Measurements from ENCODE around the gene LAMC3.
"Not testable (repeated sequence)": the region's sequence is repeated elsewhere in the genome, so short reads cannot be mapped to it uniquely, and the experiment has no call there.

The LAMC3 gene

GRCh38 chr9:131082774-131083512, 74.0 kb downstream of the LAMC3 start:
- DNase-seq, result no peak

- no peak for DNase-seq
Observed at GRCh38 chr9:131084661-131085369, 75.8 kb downstream of the LAMC3 start.

- no peak for DNase-seq
Observed at GRCh38 chr9:131085370-131086122, 76.6 kb downstream of the LAMC3 start.

- no peak for DNase-seq
Observed at GRCh38 chr9:131087354-131087893, 78.5 kb downstream of the LAMC3 start.

- no peak for DNase-seq
Observed at GRCh38 chr9:131090025-131090787, 81.2 kb downstream of the LAMC3 start.

- no peak for DNase-seq
Observed at GRCh38 chr9:131091352-131091992, 82.5 kb downstream of the LAMC3 start.

GRCh38 chr9:131092030-131092429, 83.1 kb downstream of the LAMC3 start:
- no peak for DNase-seq

GRCh38 chr9:131092548-131093440, 83.8 kb downstream of the LAMC3 start:
- DNase-seq, result no peak

GRCh38 chr9:131094015-131094414, 85.0 kb downstream of the LAMC3 start:
- DNase-seq, result no peak

GRCh38 chr9:131094622-131095021, 85.6 kb downstream of the LAMC3 start:
- no peak for DNase-seq

GRCh38 chr9:131095666-131096268, 86.8 kb downstream of the LAMC3 start:
- DNase-seq, result no peak

- DNase-seq, result no peak
Observed at GRCh38 chr9:131096269-131097125, 87.5 kb downstream of the LAMC3 start, which contains the start of gene AIF1L. TSS of gene AIF1L (plus strand) at chr9:131096531. CDS start at chr9:131096630, 99 bp downstream.

GRCh38 chr9:131097126-131097947, 88.4 kb downstream of the LAMC3 start:
- no peak for DNase-seq

GRCh38 chr9:131097948-131098278, 88.9 kb downstream of the LAMC3 start:
- DNase-seq, result no peak

- DNase-seq, result no peak
Observed at GRCh38 chr9:131098391-131099101, 89.6 kb downstream of the LAMC3 start.

- no peak for DNase-seq
Observed at GRCh38 chr9:131099102-131099606, 90.2 kb downstream of the LAMC3 start.

GRCh38 chr9:131099845-131100244, 90.9 kb downstream of the LAMC3 start:
- DNase-seq, result not testable (repeated sequence)

GRCh38 chr9:131100445-131100844, 91.5 kb downstream of the LAMC3 start:
- no peak for DNase-seq

Data from activated gamma-delta T cell (primary cell).